IPS-18c (cell line): ENCODE results near the gene LDLRAD2.
"Not testable (repeated sequence)": the region's sequence is repeated elsewhere in the genome, so short reads cannot be mapped to it uniquely, and the experiment has no call there.

Experiments used
- H3K4me3 ChIP-seq: 2 replicates; pipeline ENCODE4 v1.7.0; 2013; ENCODE audit warnings: low read depth, mild to moderate bottlenecking, low read length, moderate library complexity; ENCODE audit not compliant: insufficient read depth
- H3K9me3 ChIP-seq: one replicate; pipeline ENCODE4 v1.6.1; 2013; ENCODE audit warnings: mild to moderate bottlenecking, low read length, moderate library complexity; ENCODE audit not compliant: control insufficient read depth, insufficient read depth

The LDLRAD2 gene

GRCh38 chr1:21781815-21782348, 30.2 kb upstream of the LDLRAD2 start:
- Histone ChIP-seq H3K9me3 (peaks cover 2% of the 10 kb centered on the region), H3K4me3 (peak overlapping the region; percentile 89)

DNA sequence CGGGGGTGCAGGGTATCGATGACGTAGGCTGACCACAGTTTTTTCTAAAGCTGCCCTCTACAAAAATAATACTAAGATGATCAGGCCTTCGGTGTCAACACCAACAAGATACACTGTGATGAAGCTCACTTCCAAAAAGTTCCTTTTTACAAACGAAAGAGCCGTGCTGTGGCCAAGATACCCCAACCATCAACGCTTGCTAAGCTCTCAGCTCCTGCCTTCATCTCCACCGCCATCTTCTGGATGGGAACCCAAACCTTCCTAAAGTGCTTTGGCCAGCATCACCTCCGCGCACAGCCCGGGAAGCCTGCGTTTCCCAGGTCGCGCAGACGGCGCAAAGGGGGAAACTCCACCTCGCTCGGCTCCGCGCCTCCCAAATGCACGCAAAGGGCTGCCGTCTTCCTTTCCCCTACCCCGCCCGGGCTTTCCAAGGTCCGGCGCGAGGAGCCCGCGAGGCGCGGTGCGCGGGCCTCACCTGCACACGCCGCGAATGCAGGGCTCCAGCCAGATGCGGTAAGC, 29.7 kb upstream of the LDLRAD2 start:
- Histone ChIP-seq H3K4me3 (peak overlapping the region; percentile 89), H3K9me3 (peaks cover 2% of the 10 kb centered on the region)

DNA sequence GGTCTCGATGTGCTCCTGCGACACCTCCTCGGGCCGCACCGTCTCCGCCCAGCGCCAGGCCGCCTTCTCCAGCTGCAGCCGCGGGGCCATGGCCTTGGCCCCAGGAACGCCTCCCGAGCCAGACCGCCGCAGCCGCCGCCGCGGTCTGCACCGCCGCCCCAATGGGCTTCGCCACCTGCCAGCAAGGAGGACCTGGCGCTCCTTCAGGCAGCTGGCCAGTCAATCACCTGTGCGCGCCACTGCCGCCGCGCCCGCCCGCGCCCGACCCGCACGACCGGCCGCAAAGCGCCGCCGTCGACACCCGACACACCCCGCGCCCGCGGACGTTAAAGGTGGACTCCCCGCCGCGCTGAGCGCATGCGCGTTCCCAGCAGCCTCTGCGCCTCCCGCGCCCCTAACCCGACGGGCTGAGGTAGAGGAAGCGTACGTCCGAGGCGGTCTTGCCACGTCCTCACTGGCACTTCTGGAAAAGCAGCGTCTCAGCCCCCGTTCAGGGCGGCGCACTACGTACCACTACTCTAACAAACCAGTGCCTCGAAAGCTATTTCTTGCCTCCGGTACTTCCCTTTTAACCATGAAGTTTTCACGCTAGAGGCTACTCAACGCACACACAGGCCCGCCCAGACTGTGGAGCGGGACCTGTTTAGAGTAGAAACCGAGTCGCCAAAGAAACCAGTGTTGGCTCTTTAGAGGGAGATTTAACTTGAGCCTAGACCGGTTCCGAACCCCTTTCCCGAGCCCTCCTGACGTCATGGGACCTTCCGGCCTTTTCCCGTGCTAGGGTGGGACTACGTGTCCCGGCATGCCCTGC, 29.0 kb upstream of the LDLRAD2 start, which contains the start of gene USP48:
Gene USP48, minus strand, starts transcription at position 282 of the 811 bp plus-strand sequence. Its CDS starts 192 bp downstream, at position 90.
- peaks cover 2% of the 10 kb centered on the region for H3K9me3 ChIP-seq
- peak within 1 kb of the TSS; percentile 89 for H3K4me3 ChIP-seq

GRCh38 chr1:21783679-21784603, 28.1 kb upstream of the LDLRAD2 start:
- Histone ChIP-seq H3K4me3 (peak overlapping the region; percentile 89; the same call in 1 of the 2 replicates), H3K9me3 (peaks cover 2% of the 10 kb centered on the region)

GRCh38 chr1:21785764-21786163, 26.3 kb upstream of the LDLRAD2 start:
- not testable (repeated sequence) for H3K4me3 ChIP-seq, H3K9me3 ChIP-seq

DNA sequence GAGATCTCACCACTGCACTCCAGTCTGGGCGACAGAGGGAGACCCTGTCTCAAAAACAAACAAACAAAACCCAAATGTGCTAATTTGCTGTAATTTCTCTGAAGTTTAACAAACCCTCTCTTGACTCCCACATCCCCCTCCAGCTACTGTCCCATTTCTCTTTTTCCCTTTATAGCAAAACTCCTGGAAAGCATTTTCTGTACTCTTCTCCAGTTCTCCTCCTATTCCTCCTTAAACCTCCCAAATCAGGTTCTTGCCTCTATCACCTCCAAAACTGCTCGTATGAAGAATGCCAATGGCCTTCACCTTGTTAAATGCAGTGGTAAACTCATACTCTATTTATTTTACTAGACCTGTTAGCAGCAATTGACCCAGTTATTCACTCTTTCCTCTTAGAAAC, 25.4 kb upstream of the LDLRAD2 start:
- peaks cover 4% of the 10 kb centered on the region for H3K9me3 ChIP-seq

DNA sequence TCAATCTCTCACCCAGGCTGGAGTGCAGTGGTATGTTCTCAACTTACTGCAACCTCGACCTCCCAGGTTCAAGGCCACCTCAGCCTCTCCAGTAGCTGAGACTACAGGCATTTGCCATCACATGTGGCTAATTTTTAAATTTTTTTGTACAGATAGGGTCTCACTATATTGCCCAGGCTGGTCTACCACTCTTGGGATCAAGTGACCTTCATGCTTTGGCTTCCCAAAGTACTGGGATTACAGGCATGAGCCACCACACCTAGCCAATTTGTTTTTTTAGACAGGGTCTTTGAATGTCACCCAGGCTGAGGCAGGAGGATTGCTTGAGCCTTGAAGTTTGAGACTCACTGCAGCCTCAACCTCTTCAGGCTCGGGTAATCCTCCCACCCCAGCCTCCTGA, 19.0 kb upstream of the LDLRAD2 start:
- peaks cover 15% of the 10 kb centered on the region for H3K9me3 ChIP-seq
- no peak overlapping the region for H3K4me3 ChIP-seq

More for the DNA sequence above, 25.4 kb upstream of the LDLRAD2 start:
- H3K4me3 ChIP-seq, result no peak overlapping the region

DNA sequence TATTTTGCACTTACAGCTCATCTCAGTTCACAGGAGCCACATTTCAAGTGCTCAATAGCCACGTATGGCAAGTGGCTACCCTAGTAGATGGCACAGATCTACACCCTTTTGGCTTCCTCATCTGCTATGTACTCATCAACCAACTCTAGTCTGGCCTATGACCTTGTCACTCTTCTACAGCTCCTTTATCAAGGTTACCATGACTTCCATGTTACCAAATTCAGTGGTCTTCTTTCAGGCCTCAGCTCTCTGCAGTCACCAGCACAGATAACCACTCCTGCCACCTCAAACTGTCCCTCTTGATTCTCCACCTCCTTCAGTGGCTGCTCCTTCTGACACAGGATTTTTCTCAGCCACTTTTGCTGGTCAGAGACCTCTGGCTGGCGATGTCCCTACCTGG, 17.4 kb upstream of the LDLRAD2 start:
- H3K4me3 ChIP-seq, result no peak overlapping the region
- H3K9me3 ChIP-seq, result peaks cover 15% of the 10 kb centered on the region

DNA sequence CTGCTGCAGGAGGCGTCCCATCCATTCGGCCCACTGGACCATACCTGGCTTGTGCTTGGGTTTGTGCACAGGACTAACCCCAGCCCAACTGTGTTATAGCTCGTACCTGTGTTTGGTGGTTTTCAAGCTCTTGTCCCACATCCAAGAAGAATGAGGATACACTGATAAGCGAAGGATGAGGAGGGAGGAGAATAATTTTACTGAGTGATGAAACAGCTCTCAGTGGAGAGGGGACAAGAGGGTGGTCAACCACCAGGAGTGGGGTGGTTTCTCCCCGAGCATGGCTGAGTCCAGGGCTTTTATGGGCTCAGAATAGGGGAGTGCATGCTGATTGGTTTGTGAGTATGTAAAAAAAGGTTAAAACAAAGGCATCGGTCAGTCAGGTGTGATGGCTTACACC, 17.0 kb upstream of the LDLRAD2 start:
- no peak overlapping the region for H3K4me3 ChIP-seq
- peaks cover 15% of the 10 kb centered on the region for H3K9me3 ChIP-seq

GRCh38 chr1:21799730-21800129, 12.3 kb upstream of the LDLRAD2 start:
- Histone ChIP-seq H3K9me3 (peaks cover 7% of the 10 kb centered on the region), H3K4me3 (no peak overlapping the region)

GRCh38 chr1:21801100-21801499, 11.0 kb upstream of the LDLRAD2 start:
- Histone ChIP-seq H3K4me3 (no peak overlapping the region), H3K9me3 (no peaks in the 10 kb centered on the region)

- H3K4me3 ChIP-seq, result no peak overlapping the region
These were observed 7.5 kb upstream of the LDLRAD2 start for GRCh38 chr1:21804536-21804935.

DNA sequence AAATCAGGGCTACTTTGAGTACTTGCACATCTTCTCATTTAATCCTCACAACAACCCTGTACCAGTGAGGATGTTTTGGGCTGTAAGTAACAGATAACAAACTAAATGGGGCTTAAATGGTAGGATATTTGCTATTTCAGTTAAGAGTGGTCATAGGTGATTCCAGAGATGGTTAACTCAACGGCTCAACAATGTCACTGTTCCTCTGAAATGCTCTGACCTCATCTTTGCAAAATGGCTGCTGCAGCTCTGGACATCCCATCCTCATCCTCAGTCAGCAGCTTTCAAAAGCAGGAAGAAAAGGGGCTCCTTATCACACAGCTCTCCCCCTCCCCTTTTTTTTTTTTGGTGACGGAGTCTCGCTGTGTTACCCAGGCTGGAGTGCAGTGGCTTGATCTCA, 1.5 kb downstream of the LDLRAD2 start:
- H3K9me3 ChIP-seq, result peaks cover 2% of the 10 kb centered on the region
- H3K4me3 ChIP-seq, result no peak overlapping the region

More at GRCh38 chr1:21804536-21804935, 7.5 kb upstream of the LDLRAD2 start:
- no peaks in the 10 kb centered on the region for H3K9me3 ChIP-seq

GRCh38 chr1:21814241-21814918, 2.3 kb downstream of the LDLRAD2 start:
- Histone ChIP-seq H3K4me3 (peak overlapping the region; percentile 41; the same call in 1 of the 2 replicates), H3K9me3 (peaks cover 2% of the 10 kb centered on the region)

DNA sequence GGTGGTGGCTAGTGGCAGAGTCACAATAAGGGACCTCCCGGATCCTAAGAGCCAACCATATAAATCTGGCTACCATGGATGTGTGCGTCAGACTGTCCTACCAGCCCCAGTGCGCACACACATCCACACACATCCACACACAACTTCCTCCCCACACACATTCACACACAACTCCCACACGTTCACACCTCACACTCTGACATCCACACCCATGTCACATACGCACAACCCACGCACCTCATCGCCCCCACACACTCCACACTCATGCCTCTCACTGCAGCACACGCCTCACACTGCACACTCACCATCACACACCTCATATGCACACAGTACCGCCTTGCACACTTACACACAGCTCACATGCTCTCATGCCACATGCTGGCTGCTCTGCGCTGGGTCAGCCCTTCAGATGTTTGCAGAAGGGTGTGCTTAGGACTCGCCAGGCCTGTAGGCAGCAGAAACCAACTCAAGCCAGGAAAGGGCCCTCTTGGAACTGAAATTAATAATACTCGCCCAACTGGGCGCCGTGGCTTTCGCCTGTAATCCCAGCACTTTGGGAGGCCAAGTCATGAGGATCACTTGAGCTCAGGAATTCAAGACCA, 3.0 kb downstream of the LDLRAD2 start:
- peak overlapping the region; percentile 28; the same call in 1 of the 2 replicates for H3K4me3 ChIP-seq
- peaks cover 2% of the 10 kb centered on the region for H3K9me3 ChIP-seq

GRCh38 chr1:21815724-21816321, 3.8 kb downstream of the LDLRAD2 start:
- H3K9me3 ChIP-seq, result peaks cover 2% of the 10 kb centered on the region

More at GRCh38 chr1:21815724-21816321, 3.8 kb downstream of the LDLRAD2 start:
- no peak overlapping the region for H3K4me3 ChIP-seq
